ENCODE results near the gene REEP1.

The REEP1 gene

DNA sequence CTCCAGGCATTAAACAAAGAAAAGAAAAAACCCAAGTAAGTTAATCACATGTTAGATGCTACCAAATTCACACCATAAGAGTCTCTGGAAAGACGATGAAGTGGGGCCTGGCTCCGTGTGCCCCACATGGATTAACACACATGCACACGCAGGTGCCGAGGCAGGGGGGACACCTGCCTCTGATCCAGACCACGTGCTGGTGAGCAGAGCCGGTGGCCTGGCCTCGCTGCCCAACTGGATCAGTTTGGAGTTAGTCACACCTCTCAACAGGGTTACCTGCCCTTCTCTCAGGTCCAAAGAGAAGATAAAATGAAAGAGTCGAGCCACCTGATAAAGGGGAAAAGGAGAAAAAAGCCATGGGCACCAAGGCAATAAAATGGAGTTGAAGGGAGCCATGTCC lies 97.7 kb downstream of the REEP1 start:
- Histone ChIP-seq H3K27me3 (peaks cover 81 to 98% (median 93%) of the 10 kb centered on the region in 11 experiments), H3K9ac (no peak overlapping the region), H3K9me3 (replicated peaks in 1 of 11) (no peaks in the 10 kb centered on the region), H3K4me1 (peaks cover 30 to 40% (median 36%) of the 10 kb centered on the region in 10 experiments), H3K36me3 (no peaks in the 10 kb centered on the region), H3K27ac (no peak overlapping the region), H3K4me3 (no peak overlapping the region), H4K20me1 (peaks cover 0 to 47% (median 29%) of the 10 kb centered on the region in 11 experiments; a peak in 16 of 22 replicates), H3K4me2 (peak overlapping the region in 9 of 11 experiments; percentile 33 to 70 (median 61); a peak in 14 of 22 replicates)
- TF ChIP-seq Cebpa-rat (IDR thresholded peaks at IDR 0.05) = no peak

DNA sequence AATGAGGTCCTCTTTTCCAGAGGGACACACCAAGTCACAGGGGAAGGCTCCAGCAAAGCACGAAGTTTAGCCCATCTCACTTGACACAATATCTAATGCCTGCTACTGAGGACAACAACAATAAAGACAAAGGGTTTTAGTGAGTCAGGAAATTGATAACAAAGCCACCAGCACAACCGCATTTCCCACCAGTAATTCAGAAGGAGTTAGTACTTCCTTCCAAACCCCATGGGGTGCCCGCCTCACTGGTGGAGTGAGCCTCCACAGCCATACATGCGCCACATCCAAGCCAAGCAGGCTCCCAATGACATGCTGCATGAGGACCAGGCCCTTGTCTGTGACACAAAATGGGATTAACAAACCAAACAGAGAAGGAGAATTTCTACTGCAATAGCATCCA lies 98.1 kb downstream of the REEP1 start:
- Histone ChIP-seq H3K9ac (no peak overlapping the region), H4K20me1 (peaks cover 0 to 47% (median 29%) of the 10 kb centered on the region in 11 experiments; a peak in 16 of 22 replicates), H3K4me2 (peak overlapping the region; percentile 33 to 70 (median 59); a peak in 20 of 22 replicates), H3K4me3 (no peak overlapping the region), H3K36me3 (no peaks in the 10 kb centered on the region), H3K27me3 (peaks cover 85 to 99% (median 94%) of the 10 kb centered on the region in 11 experiments), H3K9me3 (replicated peaks in 1 of 11) (no peaks in the 10 kb centered on the region), H3K27ac (no peak overlapping the region), H3K4me1 (peaks cover 28 to 39% (median 34%) of the 10 kb centered on the region in 10 experiments)
- TF ChIP-seq Cebpa-rat (IDR thresholded peaks at IDR 0.05) = no peak

DNA sequence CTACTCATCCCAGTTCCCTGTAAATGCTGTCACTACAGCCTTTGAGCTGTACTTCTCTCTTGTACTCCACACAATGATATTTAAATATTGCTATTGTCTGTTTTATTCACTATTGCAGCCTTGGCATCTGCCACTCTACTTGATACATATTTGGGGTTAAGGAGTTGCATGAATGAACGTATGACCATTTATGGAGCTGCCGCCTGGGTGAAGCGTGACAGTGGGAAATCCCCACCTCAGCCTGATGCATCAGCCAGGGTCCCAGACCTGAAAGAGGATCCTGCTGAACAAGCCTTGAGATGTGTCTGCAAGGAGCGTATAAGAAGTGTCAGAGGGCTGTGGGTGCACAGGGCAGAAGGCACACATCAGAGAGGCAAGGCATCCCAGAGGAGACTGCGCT lies 99.1 kb downstream of the REEP1 start:
- TF ChIP-seq Cebpa-rat (IDR thresholded peaks at IDR 0.05) = no peak
- no peak overlapping the region for H3K9ac ChIP-seq
- no peak overlapping the region for H3K4me3 ChIP-seq
- no peaks in the 10 kb centered on the region for H3K9me3 ChIP-seq (replicated peaks in 1 of 11)
- peaks cover 20 to 29% (median 24%) of the 10 kb centered on the region in 10 experiments for H3K4me1 ChIP-seq
- H4K20me1 ChIP-seq = peaks cover 0 to 46% (median 29%) of the 10 kb centered on the region in 11 experiments; a peak in 16 of 22 replicates
- peaks cover 93 to 100% (median 99%) of the 10 kb centered on the region in 11 experiments for H3K27me3 ChIP-seq
- peak overlapping the region; percentile 33 to 70 (median 59); a peak in 21 of 22 replicates for H3K4me2 ChIP-seq
- no peak overlapping the region for H3K27ac ChIP-seq
- no peaks in the 10 kb centered on the region for H3K36me3 ChIP-seq

DNA sequence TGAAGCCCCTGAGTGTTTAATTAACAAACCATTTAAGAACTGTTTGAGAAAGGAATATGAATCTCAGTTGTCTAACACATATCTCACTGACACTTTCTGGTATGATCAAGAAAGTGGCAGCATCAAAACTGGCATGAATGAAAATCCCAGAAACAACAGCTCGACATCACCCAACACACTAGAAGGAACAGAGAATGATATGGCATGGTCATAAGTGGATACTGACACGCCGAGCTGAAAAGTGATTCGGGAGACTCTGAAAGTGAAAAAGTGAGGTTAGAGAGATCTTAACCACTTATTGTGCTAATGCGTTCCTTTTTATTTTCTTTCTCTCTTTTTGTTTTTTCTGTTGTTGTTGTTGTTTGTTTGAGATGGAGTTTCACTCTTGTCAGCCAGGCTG lies 100.3 kb downstream of the REEP1 start:
- Histone ChIP-seq H3K27ac (no peak overlapping the region), H3K27me3 (peaks cover 83 to 100% (median 98%) of the 10 kb centered on the region in 11 experiments), H3K9me3 (replicated peaks in 1 of 11) (no peaks in the 10 kb centered on the region), H3K4me1 (peaks cover 20 to 28% (median 23%) of the 10 kb centered on the region in 10 experiments), H3K4me2 (no peak overlapping the region), H3K4me3 (no peak overlapping the region), H4K20me1 (peaks cover 0 to 39% (median 25%) of the 10 kb centered on the region in 11 experiments; a peak in 16 of 22 replicates), H3K9ac (no peak overlapping the region), H3K36me3 (no peaks in the 10 kb centered on the region)
- TF ChIP-seq Cebpa-rat (IDR thresholded peaks at IDR 0.05) = no peak

DNA sequence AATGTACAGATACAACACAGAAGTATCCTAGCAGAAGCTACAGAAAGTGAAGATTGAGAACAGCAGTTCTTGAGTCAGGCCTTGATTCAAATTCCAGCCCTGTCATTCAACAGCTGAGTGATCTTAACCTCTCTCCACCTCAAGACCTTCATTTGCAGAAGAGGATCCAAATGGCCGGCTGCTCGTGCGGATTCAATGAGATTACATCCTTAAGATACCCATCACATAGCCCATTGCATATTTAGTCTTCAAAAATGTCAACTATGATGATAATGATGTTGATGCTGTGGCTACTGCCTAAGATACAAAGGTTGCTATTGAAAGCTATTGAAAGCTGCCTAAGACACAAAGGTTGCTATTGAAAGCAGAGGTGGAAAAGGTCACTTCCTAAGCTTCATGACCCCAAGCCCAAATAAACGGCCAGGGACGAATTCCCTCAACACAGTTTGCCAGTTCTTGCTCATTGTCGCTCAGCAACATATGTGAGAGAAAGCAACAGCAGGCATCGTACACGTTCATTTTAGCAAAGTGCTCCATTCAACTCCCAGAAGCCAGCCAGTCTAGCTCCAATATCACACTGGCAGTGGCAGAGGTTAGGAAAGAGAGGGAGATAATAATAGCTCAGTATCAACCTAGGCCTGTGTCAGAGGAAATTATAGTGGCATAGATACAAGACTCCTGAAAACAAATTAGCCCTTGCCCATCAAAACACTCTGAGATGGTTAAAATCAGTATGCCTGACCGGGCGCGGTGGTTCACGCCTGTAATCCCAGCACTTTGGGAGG lies 102.0 kb downstream of the REEP1 start:
- no peak overlapping the region for H3K4me2 ChIP-seq
- peaks cover 0 to 26% (median 18%) of the 10 kb centered on the region in 11 experiments; a peak in 16 of 22 replicates for H4K20me1 ChIP-seq
- no peaks in the 10 kb centered on the region for H3K9me3 ChIP-seq (replicated peaks in 1 of 11)
- no peak overlapping the region for H3K27ac ChIP-seq
- H3K27me3 ChIP-seq = peaks cover 66 to 97% (median 81%) of the 10 kb centered on the region in 11 experiments
- no peak overlapping the region for H3K4me3 ChIP-seq
- TF ChIP-seq Cebpa-rat (IDR thresholded peaks at IDR 0.05) = no peak
- no peaks in the 10 kb centered on the region for H3K36me3 ChIP-seq
- no peak overlapping the region for H3K9ac ChIP-seq
- H3K4me1 ChIP-seq = peaks cover 20 to 27% (median 23%) of the 10 kb centered on the region in 10 experiments

DNA sequence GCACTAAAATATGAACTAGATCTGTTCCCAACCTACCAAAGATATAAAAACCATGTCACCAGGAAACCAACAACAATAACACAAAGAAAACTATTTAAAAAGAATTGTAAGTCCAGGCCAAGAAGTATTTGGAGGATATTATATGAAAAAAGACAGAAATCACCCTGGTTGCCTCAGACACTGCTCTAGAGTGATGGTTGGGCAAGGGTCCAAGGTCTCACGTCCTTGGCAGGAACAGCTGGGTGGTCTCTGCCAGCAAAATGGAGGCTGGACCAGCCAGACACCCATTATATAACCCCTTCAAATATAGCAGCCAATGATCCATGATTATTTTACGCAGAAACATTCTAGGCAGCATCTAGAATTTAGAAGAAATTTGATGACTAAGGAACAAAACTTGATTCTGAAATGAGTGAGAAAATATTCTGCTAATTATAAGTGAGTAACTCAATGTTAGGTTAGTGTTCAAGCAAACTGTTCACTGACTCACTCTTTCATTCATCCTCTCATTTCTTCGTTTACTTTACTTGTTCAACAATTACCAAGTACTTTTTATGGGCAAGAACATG lies 102.8 kb downstream of the REEP1 start:
- H3K27ac ChIP-seq = no peak overlapping the region
- no peaks in the 10 kb centered on the region for H3K9me3 ChIP-seq (replicated peaks in 1 of 11)
- peaks cover 59 to 96% (median 73%) of the 10 kb centered on the region in 11 experiments for H3K27me3 ChIP-seq
- peaks cover 0 to 19% (median 10%) of the 10 kb centered on the region in 11 experiments; a peak in 15 of 22 replicates for H4K20me1 ChIP-seq
- peaks cover 16 to 22% (median 19%) of the 10 kb centered on the region in 10 experiments for H3K4me1 ChIP-seq
- no peak for TF ChIP-seq Cebpa-rat (IDR thresholded peaks at IDR 0.05)
- no peak overlapping the region for H3K9ac ChIP-seq
- H3K36me3 ChIP-seq = no peaks in the 10 kb centered on the region
- H3K4me3 ChIP-seq = no peak overlapping the region
- no peak overlapping the region for H3K4me2 ChIP-seq

DNA sequence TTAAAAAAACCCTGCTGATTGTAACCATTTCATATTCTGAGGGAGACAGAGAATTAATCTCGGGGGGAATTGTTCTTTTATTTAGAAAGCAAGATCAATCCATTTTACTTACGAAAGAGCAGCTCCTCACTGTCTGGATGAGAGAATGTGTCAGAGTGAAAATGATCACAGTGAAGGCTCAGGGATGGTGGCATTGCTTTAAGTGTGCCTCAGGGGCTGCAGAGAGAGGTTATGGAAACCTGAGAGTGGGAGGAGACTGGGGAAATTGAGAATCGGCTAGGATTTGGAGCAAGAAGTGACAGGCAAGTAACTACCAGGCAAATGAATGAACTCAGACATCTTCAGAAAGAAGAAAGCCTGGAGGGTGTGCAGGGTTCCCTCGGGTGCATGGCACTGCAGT lies 104.0 kb downstream of the REEP1 start:
- Histone ChIP-seq H3K36me3 (no peaks in the 10 kb centered on the region), H3K4me3 (no peak overlapping the region), H4K20me1 (peaks cover 0 to 17% (median 3%) of the 10 kb centered on the region in 11 experiments; a peak in 10 of 22 replicates), H3K9ac (no peak overlapping the region), H3K4me1 (peaks cover 7 to 19% (median 7%) of the 10 kb centered on the region in 10 experiments), H3K4me2 (no peak overlapping the region), H3K27ac (no peak overlapping the region), H3K27me3 (peaks cover 46 to 84% (median 61%) of the 10 kb centered on the region in 11 experiments), H3K9me3 (replicated peaks in 1 of 11) (no peaks in the 10 kb centered on the region)
- TF ChIP-seq Cebpa-rat (IDR thresholded peaks at IDR 0.05) = no peak

DNA sequence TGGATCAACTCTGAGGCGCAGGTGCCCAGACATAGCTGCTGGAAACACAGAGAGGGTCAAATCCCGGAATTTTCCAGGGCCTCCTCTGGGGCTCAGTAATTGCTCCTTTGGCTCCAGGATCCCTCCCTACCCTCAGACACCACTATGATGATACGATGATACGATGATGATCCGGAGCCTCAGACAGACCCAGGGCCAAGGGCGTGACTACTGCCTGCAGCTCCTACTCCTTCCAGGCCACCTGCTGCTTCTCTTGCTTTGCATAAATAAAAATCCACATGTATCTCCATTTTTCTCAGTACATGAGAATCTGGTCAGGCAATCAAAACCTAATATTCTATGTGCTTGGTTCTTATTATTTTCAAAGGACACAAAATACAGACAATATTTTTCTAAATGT lies 104.5 kb downstream of the REEP1 start:
- Histone ChIP-seq H3K4me3 (no peak overlapping the region), H3K9ac (no peak overlapping the region), H4K20me1 (peaks cover 0 to 17% (median 0%) of the 10 kb centered on the region in 11 experiments; a peak in 8 of 22 replicates), H3K4me1 (peaks cover 2 to 19% (median 2%) of the 10 kb centered on the region in 10 experiments; a peak in 14 of 20 replicates), H3K27ac (no peak overlapping the region), H3K36me3 (no peaks in the 10 kb centered on the region), H3K27me3 (peaks cover 41 to 79% (median 56%) of the 10 kb centered on the region in 11 experiments), H3K9me3 (replicated peaks in 1 of 11) (no peaks in the 10 kb centered on the region), H3K4me2 (no peak overlapping the region)
- TF ChIP-seq Cebpa-rat (IDR thresholded peaks at IDR 0.05) = no peak

DNA sequence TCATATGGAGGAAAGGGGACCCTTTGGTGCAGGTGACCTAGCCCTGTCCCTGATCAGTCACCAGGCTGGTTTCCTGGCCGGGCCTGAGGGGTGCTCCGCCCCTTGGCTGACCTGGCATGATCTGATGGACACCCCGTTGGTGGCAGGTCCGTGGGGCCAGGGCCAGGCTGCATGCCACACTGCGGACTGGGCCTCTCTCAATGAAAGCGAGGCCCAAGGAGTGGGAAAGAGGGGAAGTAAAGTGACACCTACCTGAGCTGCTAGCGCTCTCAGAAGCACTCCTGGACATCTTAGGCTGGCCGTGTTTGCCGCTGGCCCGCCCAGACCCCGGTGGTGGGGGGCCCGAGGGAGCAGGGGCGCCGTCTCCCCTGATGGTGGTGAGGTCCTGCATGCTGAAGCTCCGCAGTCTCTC lies 105.0 kb downstream of the REEP1 start:
- no peak for TF ChIP-seq Cebpa-rat (IDR thresholded peaks at IDR 0.05)
- Histone ChIP-seq H3K4me1 (peaks cover under 1 to 20% (median 2%) of the 10 kb centered on the region in 10 experiments; a peak in 16 of 20 replicates), H3K36me3 (no peaks in the 10 kb centered on the region), H3K4me2 (no peak overlapping the region), H3K9me3 (replicated peaks in 1 of 11) (no peaks in the 10 kb centered on the region), H3K9ac (no peak overlapping the region), H3K27ac (no peak overlapping the region), H3K27me3 (peaks cover 36 to 74% (median 51%) of the 10 kb centered on the region in 11 experiments), H3K4me3 (no peak overlapping the region), H4K20me1 (peaks cover 0 to 17% (median 0%) of the 10 kb centered on the region in 11 experiments; a peak in 8 of 22 replicates)
